Stimulated activated CD8-positive, alpha-beta memory T cell treated with anti-CD3 and anti-CD28 coated beads, Interleukin-7, amount 100 ng/mL, for 24 hours (primary cell): ENCODE measurements around the gene NFATC3.
"Not testable (repeated sequence)": the region's sequence is repeated elsewhere in the genome, so short reads cannot be mapped to it uniquely, and the experiment has no call there.

Experiments used
- DNase-seq: peaks from one replicate; pipeline ENCODE4 v3.0.0-alpha.2; 2020; ENCODE audit warnings: low read depth

NFATC3 gene

DNA sequence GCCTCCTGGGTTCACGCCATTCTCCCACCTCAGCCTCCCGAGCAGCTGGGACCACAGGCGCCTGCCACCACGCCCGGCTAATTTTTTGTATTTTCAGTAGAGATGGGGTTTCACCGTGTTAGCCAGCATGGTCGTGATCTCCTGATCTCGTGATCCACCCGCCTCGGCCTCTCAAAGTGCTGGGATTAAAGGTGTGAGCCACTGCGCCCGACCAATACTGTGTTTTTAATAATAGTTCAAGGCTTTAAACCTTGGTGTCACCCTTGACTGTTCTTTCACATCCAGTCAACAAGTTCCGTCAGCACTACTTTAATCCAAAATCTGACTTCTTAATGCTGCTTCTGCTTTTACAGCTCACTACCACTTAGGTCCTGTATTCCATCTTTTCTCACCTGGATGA is 33.8 kb downstream of the NFATC3 start:
- DNase-seq, result not testable (repeated sequence)

DNA sequence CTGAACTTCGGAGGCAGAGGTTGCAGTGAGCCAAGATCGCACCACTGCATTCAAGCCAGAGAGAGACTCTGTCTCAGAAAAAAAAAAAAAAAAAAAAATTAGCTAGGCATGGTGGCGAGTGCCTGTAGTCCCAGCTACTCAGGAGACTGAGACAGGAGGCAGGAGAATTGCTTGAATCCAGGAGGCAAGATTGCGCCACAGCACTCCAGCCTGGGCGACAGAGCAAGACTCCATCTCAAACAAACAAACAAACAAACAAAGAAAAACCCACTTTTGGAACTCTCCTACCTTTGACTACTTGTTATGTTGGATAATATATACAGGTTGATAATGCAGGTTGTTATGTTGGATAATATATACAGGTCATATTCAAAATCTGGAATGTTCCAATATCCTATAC is 35.3 kb downstream of the NFATC3 start:
- DNase-seq, result not testable (repeated sequence)

DNA sequence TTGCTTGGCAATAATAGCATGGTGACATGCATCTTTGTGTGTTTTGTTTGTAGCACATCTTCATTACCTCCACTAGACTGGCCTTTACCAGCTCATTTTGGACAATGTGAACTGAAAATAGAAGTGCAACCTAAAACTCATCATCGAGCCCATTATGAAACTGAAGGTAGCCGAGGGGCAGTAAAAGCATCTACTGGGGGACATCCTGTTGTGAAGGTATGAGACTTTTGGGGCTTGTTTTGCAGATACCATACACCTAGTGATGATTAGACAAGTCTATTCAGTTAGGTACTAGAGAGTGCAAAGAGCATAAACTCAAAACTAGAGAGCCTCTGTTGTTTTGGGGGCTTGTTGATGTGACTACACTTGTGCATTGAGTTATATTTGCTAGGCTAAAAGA is 41.2 kb downstream of the NFATC3 start:
- DNase-seq, result no peak

DNA sequence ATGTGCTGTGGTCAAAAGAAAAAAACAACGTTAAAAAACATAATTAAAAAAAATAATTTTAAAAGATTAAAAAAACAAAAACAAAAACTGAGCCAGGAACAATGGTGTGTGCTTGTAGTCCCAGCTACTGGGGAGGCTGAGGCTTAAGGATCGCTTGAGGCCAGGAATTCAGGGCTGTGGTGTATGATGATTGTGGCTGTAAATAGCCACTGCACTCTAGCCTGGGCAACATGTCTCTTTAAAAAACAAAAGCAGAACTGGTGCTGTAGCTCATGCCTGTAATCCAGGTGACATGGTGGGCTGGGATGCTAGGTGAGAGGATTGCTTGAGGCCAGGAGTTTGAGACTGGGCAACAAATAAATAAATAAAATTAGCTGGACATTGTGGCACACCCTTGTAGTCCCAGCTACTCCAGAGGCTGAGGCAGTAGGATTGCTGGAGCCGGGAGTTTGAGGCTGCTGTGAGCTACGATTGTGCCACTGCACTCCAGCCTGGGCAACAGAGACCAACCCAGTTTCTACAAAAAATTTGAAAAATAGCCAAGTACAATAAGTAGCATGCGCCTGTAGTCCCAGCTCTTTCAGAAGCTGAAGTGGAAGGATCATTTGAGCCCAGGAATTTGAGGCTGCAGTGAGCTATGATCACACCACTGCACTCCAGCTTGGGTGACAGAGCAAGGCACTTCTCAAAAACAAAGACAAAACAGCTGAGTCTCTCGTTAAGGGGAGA is 43.6 kb downstream of the NFATC3 start:
- DNase-seq, result no peak

DNA sequence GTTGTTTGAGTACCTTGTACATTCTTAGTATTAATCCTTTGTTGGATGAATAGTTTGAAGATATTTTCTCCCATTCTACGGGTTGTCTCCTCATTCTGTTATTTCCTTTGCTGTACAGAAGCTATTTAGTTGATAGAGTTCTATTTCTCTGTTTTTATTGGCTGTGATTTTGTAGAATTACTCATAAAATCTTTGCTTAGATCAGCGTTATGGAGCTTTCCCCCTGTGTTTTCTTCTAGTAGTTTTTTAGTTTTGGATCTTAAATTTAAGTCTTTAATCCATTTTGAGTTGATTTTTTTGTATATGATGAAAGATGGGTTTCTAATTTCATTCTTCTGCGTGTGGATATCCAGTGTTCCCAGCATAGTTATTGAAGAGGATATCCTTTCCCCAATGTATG is 45.4 kb downstream of the NFATC3 start:
- no peak for DNase-seq

DNA sequence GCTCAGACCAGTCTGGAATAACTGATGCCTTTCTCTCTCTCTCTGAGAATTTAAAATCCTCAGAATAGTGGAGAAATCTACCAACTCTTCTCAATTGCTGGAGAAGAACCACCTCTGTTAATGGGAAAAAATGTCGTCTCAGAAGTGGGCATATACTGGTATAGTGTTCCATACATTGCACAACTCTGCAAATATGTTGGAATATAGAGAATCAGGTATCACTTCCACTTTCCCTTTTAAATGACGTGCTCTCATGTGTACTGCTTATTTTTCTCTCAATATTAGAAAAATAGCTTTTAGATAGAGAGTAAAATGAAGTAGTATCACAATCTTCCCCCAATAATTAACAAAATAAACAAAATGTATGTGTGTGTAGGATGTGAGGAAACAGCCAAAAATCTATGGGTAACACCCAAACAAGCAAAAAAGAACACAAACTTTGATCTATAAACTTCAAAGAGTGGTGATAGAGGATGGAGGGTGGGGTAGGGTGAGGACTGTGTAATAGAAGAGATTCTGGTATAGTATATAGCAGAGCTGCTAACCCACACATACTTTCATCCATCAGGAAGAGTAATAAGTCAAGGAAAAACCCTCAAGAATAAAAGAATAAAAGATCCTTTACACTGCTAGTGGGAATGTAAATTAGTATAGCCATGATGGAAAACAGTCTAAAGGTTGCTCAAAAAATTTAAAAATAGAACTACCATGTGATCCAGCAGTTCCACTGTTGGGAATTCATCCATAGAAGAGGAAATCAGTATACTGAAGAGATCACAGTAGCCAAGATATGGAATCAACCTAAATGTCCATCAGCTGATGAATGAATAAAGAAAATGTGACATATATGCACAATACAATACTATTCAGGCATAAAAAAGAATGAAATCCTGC is 46.9 kb downstream of the NFATC3 start:
- no peak for DNase-seq

DNA sequence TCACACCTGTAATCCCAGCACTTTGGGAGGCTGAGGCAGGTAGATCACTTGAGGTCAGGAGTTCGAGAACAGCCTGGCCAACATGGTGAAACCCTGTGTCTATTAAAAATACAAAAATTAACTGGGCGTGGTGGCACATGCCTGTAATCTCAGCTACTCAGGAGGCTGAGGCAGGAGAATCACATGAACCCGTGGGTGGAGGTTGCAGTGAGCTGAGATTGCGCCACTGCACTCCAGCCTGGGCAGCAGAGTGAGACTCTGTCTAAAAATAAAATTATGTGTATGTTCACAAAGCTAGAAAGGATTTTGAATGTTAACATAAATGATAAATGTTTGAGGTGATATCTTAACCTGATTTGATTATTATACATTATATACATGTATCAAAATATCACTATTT is 47.8 kb downstream of the NFATC3 start:
- not testable (repeated sequence) for DNase-seq

DNA sequence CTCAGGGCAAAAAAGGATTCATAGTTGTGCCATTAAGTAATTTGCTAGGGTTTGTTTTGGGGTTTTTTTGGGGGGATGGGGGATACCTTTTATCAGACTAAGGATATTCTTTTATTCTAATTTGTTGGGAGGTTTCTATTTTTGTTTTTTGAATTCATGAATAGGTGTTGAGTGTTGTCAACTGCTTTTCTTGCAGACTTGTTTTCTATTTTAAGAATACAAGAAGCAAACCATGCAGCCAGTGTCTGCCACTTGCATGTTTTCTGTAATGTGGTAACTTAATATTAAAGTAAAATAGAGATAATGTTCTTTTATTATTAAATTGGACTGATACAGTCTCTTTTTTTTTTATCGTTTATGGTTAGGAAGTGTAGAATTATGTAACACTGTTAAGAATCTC is 49.5 kb downstream of the NFATC3 start:
- no peak for DNase-seq

DNA sequence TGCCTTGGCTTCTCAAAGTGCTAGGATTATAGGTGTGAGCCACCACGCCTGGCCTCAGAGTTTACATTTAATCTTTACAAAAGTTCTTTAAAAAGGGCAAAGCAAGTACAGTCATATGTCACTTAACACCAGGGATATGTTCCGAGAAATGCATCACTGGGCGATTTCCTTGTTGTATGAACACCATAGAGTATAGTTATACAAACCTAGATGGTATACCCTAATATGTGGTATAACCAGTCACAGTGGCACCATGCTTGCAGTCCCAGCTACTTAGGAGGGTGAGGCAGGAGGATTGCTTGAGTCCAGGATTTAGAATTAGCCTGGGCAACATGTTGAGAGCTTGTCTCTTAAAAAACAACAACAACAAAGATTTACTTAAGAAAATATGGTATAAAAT is 51.3 kb downstream of the NFATC3 start:
- DNase-seq, result no peak

DNA sequence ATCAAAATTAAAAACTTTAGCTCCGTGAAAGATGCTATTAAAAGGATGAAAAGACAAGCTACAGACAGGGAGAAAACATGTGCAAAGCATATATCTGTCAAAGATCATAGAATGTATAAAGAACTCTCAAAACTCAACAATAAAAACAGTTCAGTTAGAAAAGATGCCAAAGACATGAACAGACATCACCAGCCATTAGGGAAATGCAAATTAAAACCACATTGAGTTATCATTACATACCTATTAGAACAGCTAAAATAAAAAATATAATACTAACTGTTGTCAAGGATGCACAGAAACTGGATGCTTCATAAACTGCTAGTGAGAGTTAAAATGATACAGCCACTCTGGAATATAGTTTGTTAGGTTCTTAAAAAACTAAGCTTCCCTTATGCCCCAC is 58.8 kb downstream of the NFATC3 start:
- no peak for DNase-seq

DNA sequence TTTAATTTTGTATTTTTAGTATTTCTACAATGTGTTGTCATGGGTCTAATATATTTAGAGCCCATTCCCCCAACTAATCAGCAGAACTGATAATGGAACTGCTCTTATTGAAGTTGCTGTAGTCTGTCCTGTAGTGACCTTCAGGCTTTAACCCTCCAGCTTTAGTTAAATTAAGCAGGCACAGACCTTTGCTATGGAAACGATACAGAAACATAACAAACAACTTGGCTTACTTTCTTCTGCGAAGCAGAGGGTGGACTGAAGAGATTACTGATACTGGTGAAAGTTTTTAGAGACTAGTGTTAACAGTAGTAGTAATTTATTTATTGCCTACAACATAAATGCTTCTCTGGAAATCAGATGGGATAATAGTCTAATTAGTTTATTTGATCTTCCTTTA is 61.4 kb downstream of the NFATC3 start:
- no peak for DNase-seq

DNA sequence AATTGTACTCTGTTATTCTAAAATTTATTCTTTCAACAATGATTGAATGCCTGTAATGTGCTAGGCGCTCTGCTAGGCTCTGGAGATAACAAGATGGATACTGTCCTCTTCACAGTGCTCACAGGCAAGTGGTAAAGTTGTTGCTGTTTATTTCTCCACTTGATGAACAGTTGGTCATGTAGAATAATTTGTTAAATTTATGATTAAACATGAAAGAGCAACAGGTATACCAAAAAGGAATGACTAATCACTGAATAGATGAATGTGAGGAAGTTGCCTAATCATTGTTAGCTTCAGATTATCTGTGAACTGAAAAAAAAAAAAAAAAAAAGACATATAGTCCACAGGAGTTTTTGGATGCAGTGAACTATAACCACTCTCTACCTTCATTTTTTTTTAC is 62.3 kb downstream of the NFATC3 start:
- no peak for DNase-seq

DNA sequence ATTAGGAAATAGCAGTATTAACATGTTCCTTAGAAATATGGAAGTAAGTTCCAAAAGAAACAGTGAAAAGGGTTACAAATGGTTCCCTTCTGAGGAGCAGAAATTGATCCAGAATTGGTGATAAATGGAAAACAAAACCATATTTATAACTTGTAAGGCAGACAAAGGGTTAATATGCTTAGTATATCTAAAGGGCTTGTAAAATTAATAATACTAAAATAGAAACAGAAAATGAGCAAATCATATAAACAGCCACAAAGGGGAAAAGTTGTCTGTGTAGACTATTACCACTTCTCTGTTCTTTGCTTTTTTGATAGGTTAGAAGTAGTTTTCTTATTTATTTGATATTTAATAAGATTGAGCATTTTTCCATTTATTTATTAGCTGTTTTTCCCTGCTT is 64.4 kb downstream of the NFATC3 start:
- no peak for DNase-seq

DNA sequence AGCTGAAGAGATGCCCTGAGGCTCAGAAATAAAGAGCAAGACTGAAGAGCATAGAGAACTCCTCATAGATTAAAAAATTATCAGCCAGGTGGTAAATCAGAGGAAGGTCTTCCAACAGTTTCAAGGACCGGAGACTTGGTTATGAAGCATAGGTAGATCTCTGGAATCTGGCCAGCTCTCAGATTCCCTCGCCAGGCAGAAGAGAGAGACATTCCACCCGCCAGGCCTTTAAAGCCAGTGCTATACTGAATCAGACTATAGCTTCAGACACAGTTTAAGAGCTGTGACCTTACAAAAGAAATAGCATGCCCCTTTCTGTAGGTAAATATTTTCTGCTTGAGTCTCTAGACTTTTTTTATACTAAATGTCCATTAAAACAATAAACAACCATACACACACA is 70.3 kb downstream of the NFATC3 start:
- no peak for DNase-seq

DNA sequence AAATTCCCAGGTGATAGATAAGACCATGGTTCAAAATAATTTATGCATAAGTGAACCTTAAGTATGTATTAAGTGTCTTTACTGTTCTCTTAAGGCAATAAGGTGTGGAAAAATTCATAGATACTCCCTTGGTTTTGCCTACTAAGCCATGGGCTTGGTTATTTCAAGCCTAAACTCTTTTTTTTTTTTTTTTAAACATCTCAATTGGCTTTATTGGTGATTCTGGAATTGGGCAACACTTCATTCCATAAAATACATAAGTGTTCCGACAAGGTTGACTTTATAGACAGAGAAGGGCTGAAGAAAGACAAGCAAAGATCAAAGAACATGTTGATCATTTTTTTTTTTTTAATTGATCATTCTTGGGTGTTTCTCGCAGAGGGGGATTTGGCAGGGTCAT is 77.2 kb downstream of the NFATC3 start:
- DNase-seq, result no peak

DNA sequence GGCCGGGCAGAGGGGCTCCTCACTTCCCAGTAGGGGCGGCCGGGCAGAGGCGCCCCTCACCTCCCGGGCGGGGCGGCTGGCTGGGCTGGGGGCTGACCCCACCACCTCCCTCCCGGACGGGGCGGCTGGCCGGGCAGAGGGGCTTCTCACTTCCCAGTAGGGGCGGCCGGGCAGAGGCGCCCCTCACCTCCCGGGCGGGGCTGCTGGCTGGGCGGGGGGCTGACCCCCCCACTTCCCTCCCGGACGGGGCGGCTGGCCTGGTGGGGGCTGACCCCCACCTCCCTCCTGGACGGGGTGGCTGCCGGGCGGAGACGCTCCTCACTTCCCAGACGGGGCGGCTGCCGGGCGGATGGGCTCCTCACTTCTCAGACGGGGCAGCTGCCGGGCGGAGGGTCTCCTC is 78.1 kb downstream of the NFATC3 start:
- DNase-seq, result not testable (repeated sequence)

DNA sequence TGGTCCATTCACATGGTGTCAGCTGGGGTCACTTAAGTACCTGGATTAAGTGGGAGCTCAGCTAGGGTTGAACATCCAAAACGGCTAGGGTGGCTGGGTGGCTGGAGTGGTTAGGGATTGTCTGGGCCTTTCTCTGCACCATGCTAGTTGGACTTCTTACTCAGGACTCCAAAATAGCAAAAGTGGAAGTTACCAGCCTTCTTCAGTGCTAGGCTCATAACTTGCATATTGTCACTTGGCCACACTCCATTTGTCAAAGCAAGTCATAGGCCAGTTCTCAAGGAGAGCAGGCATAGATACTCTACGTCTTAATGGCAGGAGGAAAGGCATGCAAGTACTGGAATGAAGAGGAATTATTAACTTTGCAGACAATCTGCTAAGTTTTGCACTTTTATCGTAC is 81.1 kb downstream of the NFATC3 start:
- no peak for DNase-seq

DNA sequence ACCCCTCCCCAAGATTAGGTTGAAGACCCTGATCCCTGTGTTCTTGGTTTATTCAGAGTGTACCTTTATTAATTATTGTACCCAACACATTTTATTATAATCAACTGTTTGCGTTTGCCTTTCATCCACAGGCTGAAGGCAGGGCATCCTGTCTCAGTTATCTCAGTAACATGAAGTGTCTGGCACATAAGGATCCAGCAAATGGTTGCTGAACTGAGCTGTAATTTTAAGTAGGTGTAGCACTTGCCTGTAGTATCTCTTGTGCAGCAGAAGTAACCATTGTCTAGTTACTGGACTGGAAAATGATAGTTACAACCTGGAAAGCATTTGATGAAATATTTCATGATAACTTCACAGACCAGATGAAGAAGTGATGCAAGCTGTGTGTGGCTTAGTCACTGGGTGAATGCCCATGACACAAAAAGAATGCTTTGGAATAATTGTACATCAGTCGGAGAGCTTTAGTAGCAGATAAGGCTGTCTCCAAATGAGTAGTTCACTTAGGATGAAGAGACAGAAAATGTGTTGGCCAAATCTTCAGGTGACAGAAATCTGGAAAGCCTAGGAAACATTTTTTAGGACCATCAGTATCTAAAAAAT is 94.1 kb downstream of the NFATC3 start:
- DNase-seq, result no peak

DNA sequence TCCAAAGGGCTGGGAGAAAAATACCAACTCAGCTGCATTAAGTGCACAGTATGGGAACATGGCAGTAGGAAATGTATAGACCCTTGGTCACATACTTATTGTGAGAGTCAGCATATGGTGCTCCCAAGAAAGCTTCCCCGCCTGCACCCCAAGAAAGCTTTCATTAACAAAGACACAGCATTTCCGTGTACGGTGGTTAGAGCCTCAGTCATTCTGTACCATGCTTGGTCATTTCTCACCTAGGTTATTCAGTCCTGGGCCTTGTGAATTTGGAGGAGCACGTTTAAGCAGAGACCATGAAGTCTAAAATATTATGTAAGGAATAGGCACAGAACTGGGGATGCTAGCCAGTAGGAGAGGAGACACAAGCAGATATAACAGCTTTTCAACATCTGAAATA is 94.7 kb downstream of the NFATC3 start:
- DNase-seq, result no peak

DNA sequence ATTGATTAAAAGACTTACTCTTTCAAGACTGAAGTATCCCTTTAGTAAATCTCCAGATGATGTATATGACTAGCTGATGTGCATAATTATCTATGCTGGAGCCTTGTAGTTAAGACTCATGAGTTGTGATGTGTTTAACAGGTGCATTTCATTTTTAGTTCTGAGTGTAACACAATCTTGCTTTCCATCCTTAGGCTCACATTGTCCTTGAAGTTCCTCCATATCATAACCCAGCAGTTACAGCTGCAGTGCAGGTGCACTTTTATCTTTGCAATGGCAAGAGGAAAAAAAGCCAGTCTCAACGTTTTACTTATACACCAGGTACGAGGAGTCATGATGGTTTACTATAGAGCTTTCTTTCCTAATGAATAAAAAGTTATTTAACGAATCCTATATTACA is 97.9 kb downstream of the NFATC3 start:
- DNase-seq, result no peak

DNA sequence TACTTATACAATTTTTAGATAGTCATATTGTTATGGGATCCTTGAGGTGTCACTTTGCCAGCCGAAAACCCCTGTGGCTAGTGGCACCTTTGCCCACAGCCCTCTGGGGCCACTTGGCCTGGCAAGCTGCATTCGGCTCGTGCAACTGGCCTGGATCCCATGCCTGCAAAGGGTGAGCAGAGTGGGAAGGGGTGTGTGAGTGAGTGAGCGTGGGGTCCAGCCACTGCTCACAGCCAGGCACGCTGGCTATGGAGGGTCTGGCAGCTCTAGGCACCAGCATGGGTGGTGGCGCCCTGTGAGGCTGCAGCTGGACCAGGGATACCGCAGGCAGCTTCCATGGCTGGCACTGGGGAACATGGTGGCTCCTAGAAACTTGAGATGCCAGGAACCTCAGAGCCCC is 101.7 kb downstream of the NFATC3 start:
- no peak for DNase-seq

DNA sequence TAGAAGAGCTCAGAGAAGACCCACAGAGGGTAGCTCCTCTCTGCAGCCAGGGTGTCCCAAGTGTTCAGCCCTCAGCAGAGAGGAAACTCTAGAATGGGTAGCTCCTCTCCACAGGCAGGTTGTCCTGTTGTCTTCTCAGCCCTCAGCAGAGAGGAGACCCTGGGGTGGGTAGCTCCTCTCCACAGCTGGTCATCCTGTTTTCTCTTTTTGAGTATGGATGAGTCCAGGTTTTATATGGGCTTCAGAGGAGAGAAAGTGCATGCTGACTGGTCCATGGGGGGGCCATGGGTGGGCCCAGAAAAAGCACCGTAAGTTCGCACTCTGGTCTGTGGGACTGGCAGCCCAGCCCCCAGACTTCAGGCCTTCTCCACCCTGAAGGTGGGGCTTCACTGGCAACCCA is 102.3 kb downstream of the NFATC3 start:
- DNase-seq, result no peak

DNA sequence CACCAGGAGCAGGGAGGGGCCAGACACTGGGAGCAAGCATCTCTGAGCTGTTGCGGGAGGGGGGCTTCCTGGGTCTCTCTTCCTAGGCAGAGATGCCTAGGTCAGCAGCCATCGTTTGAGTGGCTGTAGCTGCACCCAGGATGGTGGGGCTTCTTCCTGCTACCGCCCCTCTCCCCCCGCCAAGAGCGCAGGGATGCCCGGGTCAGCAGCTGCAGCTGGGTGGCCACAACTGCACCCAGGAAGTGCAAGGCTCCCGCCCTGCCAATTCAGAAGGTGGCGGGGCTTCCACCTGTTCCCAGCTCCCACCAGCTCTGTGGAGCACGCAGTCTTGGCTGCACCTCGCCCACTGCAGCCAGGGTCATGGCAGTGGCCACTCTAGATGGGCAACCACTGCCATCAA is 103.0 kb downstream of the NFATC3 start:
- DNase-seq, result no peak
